Thoracic aorta (tissue), 2 donors: ENCODE results near the gene RGS19. TPM values are rescaled to one million over a fixed set of nuclear protein-coding genes. Genes with fewer than 3 reads are reported as not detected.
A peak's percentile ranks its signal among the peaks of the same experiment; 100 is the strongest.

Source experiments
- ATAC-seq: fragments of 150-250 bp; one replicate; pipeline ENCODE4 v1.8.0; 2017; ENCODE audit warnings: low read depth; ENCODE audit not compliant: insufficient number of reproducible peaks, low FRiP score
- DNase-seq: peaks from one replicate; pipeline ENCODE4 v3.0.0-alpha.2; 2020; ENCODE audit warnings: low spot score
- H3K27ac ChIP-seq, 2 donors: fragments of 200-600 bp; sonication (generic); 1 replicate in 1 of 2; 2 replicates in 1 of 2; pipeline ENCODE4 v1.5.1; 2016; ENCODE audit warnings: mild to moderate bottlenecking in 2 of 2, moderate library complexity in 2 of 2
- H3K27me3 ChIP-seq: fragments of 200-600 bp; sonication (generic); replicated peaks from 2 replicates; pipeline ENCODE4 v1.6.0; 2016; ENCODE audit warnings: mild to moderate bottlenecking; ENCODE audit not compliant: insufficient read depth
- H3K36me3 ChIP-seq: fragments of 200-600 bp; sonication (generic); one replicate; pipeline ENCODE4 v1.5.1; 2016
- H3K4me1 ChIP-seq, 2 donors: fragments of 200-600 bp; sonication (generic); 1 replicate in 1 of 2; 2 replicates in 1 of 2; pipeline versions ENCODE4 v1.5.1 to v1.6.0; 2016; ENCODE audit warnings: low read depth in 2 of 2, mild to moderate bottlenecking in 1 of 2; ENCODE audit not compliant: control insufficient read depth in 1 of 2
- H3K4me3 ChIP-seq: fragments of 200-600 bp; sonication (generic); 2 replicates; pipeline ENCODE4 v1.5.1; 2016; ENCODE audit warnings: mild to moderate bottlenecking
- H3K9me3 ChIP-seq: fragments of 200-600 bp; sonication (generic); 2 replicates; pipeline ENCODE4 v1.5.1; 2016
- CTCF ChIP-seq: fragments of 200-600 bp; sonication (generic); IDR thresholded peaks from one replicate; pipeline ENCODE4 v1.5.1; 2019; ENCODE audit warnings: antibody characterized with exemption
- total RNA-seq, 2 donors: library from RNA; depleted of rRNA; stranded (reverse); fragments of >200 nt; gene quantifications; one replicate each; pipeline versions ENCODE4 v1.1.0 to v1.2.3, GENCODE V29; 2016

Gene RGS19
- total RNA-seq, 2 donors from 2014 or later, result 20.6 to 41.2 TPM

GRCh38 chr20:64062276-64062595, 17.1 kb downstream of the RGS19 start:
- no peak for TF ChIP-seq CTCF
- H3K27ac ChIP-seq, result peak overlapping the region in 1 of 2 donors; percentile 72
- no peaks in the 10 kb centered on the region for H3K9me3 ChIP-seq
- H3K4me3 ChIP-seq, result peak overlapping the region; percentile 93
- H3K27me3 ChIP-seq, result no peaks in the 10 kb centered on the region
- no peaks in the 10 kb centered on the region for H3K36me3 ChIP-seq
- ATAC-seq (no peak), DNase-seq (no peak)
- H3K4me1 ChIP-seq, result peaks cover 18 to 24% of the 10 kb centered on the region in 2 donors

- DNase-seq, result no peak
- Histone ChIP-seq H3K4me1 (peaks cover 4 to 7% of the 10 kb centered on the region in 2 donors), H3K9me3 (no peaks in the 10 kb centered on the region), H3K36me3 (no peaks in the 10 kb centered on the region), H3K27ac (no peak overlapping the region), H3K4me3 (no peak overlapping the region), H3K27me3 (no peaks in the 10 kb centered on the region)
- no peak for ATAC-seq
- no peak for TF ChIP-seq CTCF
Measured at GRCh38 chr20:64058536-64058935, 20.8 kb downstream of the RGS19 start.

GRCh38 chr20:64057628-64058498, 21.5 kb downstream of the RGS19 start:
- peak overlapping the region; percentile 21 for H3K4me3 ChIP-seq
- ATAC-seq, result no peak
- H3K9me3 ChIP-seq, result no peaks in the 10 kb centered on the region
- H3K27ac ChIP-seq, result no peak overlapping the region
- peaks cover 4 to 7% of the 10 kb centered on the region in 2 donors for H3K4me1 ChIP-seq
- H3K27me3 ChIP-seq, result no peaks in the 10 kb centered on the region
- no peak for DNase-seq
- peak; percentile 67 for TF ChIP-seq CTCF
- no peaks in the 10 kb centered on the region for H3K36me3 ChIP-seq

GRCh38 chr20:64056889-64057627, 22.3 kb downstream of the RGS19 start:
- no peaks in the 10 kb centered on the region for H3K36me3 ChIP-seq
- DNase-seq (no peak), ATAC-seq (no peak)
- no peaks in the 10 kb centered on the region for H3K27me3 ChIP-seq
- peaks cover 0 to under 1% of the 10 kb centered on the region in 2 donors for H3K4me1 ChIP-seq
- H3K27ac ChIP-seq, result no peak overlapping the region
- peak overlapping the region; percentile 21 for H3K4me3 ChIP-seq
- H3K9me3 ChIP-seq, result no peaks in the 10 kb centered on the region
- TF ChIP-seq CTCF, result no peak

- H3K4me1 ChIP-seq, result no peaks in the 10 kb centered on the region
- DNase-seq (no peak), ATAC-seq (no peak)
- no peaks in the 10 kb centered on the region for H3K27me3 ChIP-seq
- no peak for TF ChIP-seq CTCF
- H3K4me3 ChIP-seq, result no peak overlapping the region
- no peaks in the 10 kb centered on the region for H3K9me3 ChIP-seq
- H3K36me3 ChIP-seq, result no peaks in the 10 kb centered on the region
- no peak overlapping the region for H3K27ac ChIP-seq
Measured at GRCh38 chr20:64056639-64056888, 22.8 kb downstream of the RGS19 start.
